IPS-15b (cell line): ENCODE results near the gene SREBF2.

Source experiments
- H3K27me3 ChIP-seq: one replicate; pipeline ENCODE4 v1.6.1; 2013; ENCODE audit warnings: low read length; ENCODE audit not compliant: control insufficient read depth, insufficient read depth
- H3K36me3 ChIP-seq: one replicate; pipeline ENCODE4 v1.6.1; 2013; ENCODE audit warnings: low read length; ENCODE audit not compliant: control insufficient read depth, insufficient read depth
- H3K4me1 ChIP-seq: one replicate; pipeline ENCODE4 v1.6.1; 2013; ENCODE audit warnings: mild to moderate bottlenecking, low read length; ENCODE audit not compliant: control insufficient read depth, insufficient read depth
- H3K4me3 ChIP-seq: one replicate; pipeline ENCODE4 v1.5.1; 2013; ENCODE audit warnings: low read depth, low read length
- H3K9ac ChIP-seq: one replicate; pipeline ENCODE4 v1.6.1; 2013; ENCODE audit warnings: low read depth, mild to moderate bottlenecking, low read length
- H3K9me3 ChIP-seq: one replicate; pipeline ENCODE4 v1.6.1; 2013; ENCODE audit warnings: mild to moderate bottlenecking, low read length; ENCODE audit not compliant: control insufficient read depth, insufficient read depth

The SREBF2 gene

DNA sequence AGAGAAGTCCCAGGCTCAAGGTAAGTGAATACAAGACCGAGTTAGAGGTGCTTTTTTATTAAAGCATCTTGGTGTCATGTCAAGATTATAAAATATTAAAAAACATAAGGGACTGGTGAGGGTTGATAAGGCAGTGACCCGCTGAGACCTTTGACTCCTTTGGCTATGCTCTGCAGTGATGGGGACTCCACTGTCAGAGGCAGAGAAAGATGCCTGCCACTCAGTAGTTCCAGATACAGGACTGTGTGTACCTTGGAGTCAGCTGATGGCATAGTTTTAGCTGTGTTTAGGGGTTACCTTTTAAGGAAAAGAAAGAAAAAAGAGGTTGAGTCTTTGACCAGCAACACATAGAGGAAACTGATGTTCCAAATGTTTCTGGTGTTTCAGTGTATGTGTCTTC, 41.2 kb downstream of the SREBF2 start:
- no peak overlapping the region for H3K9ac ChIP-seq
- H3K36me3 ChIP-seq = peaks cover 53% of the 10 kb centered on the region
- no peaks in the 10 kb centered on the region for H3K27me3 ChIP-seq
- no peaks in the 10 kb centered on the region for H3K4me1 ChIP-seq
- H3K4me3 ChIP-seq = no peak overlapping the region
- H3K9me3 ChIP-seq = no peaks in the 10 kb centered on the region

DNA sequence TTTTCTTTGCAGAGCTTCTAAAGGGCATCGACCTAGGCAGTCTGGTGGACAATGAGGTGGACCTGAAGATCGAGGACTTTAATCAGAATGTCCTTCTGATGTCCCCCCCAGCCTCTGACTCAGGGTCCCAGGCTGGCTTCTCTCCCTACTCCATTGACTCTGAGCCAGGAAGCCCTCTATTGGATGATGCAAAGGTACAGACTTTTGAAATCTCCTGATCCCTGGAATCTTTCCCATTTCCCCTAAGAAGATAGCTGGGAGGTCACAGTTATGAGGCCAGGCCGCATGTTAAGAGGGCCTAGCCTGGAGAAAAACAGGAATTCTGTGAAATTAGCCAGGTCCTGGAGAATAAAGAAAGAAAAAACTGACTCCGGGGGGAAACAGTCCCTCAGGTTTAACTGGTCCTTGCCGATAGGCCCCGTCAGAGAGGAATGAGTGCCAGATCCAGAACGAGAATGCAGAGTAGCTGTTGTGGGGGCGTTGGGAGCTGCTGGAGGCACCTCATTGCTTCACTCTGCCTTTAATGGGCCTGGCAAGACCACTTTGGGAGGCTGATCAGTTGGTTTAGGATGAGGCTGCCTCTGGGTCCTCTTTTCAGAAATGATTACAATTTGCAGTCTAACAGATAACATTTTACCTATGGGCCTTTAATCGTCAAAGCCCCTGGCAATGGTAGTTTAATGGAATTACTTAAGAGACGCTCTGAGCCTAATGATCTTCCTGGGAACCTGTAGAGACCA, 42.8 kb downstream of the SREBF2 start:
- no peaks in the 10 kb centered on the region for H3K9me3 ChIP-seq
- H3K4me1 ChIP-seq = no peaks in the 10 kb centered on the region
- peaks cover 57% of the 10 kb centered on the region for H3K36me3 ChIP-seq

DNA sequence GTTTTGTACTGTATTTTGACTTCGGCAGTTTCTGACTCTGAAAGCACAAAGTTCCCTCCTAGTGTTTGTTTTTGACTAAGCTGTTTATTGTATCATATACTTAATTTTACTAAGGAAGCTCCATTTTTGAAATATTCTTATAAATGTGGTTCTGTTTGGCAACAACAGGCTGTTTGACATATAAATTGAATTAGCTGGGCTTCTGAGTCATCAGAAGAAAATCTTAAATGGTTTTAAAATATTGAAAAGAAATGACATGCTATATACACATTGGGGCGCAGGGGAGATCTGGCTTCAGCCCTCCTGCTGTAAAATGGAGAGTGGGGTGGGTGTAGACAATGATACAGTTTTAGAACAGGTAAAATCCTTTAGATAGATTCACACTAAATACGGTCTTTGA, 43.4 kb downstream of the SREBF2 start:
- peaks cover 57% of the 10 kb centered on the region for H3K36me3 ChIP-seq
- H3K4me3 ChIP-seq = no peak overlapping the region
- no peaks in the 10 kb centered on the region for H3K27me3 ChIP-seq
- H3K9ac ChIP-seq = no peak overlapping the region
- no peaks in the 10 kb centered on the region for H3K9me3 ChIP-seq
- no peaks in the 10 kb centered on the region for H3K4me1 ChIP-seq

More for the DNA sequence above, 42.8 kb downstream of the SREBF2 start:
- Histone ChIP-seq H3K27me3 (no peaks in the 10 kb centered on the region), H3K4me3 (no peak overlapping the region), H3K9ac (no peak overlapping the region)

DNA sequence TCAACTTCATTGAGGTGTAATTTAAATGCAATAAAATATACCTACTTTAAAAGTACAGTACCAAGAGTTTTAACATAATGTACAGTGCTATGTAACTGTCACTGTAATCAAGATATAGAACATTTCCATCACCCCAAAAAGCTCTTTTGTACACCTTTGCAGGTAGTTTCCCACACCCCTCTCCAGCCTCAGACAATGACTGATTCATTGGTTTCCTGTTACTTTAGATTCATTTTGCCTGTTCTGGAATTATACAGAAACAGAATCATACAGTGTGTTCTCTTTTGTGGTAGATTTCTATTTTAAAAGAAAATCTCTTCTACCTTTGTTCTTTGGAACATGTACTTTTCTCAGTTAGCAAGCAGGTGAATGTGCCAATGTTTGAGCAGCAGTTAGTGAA, 43.8 kb downstream of the SREBF2 start:
- H3K36me3 ChIP-seq = peaks cover 60% of the 10 kb centered on the region
- H3K4me3 ChIP-seq = no peak overlapping the region
- no peaks in the 10 kb centered on the region for H3K9me3 ChIP-seq

DNA sequence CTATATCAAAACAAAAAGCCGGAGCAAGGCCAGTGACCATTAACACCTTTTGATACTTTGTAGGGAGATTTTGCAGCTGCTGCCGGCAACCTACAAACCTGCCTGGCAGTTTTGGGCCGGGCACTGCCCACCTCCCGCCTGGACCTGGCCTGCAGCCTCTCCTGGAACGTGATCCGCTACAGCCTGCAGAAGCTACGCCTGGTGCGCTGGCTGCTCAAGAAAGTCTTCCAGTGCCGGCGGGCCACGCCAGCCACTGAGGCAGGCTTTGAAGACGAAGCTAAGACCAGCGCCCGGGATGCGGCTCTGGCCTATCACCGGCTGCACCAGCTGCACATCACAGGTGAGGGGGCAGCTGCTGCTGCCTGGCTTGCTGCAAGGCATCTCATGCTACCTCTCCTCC, 47.7 kb downstream of the SREBF2 start:
- no peak overlapping the region for H3K9ac ChIP-seq
- H3K4me3 ChIP-seq = no peak overlapping the region
- H3K36me3 ChIP-seq = peaks cover 67% of the 10 kb centered on the region
- no peaks in the 10 kb centered on the region for H3K4me1 ChIP-seq
- H3K27me3 ChIP-seq = no peaks in the 10 kb centered on the region
- H3K9me3 ChIP-seq = no peaks in the 10 kb centered on the region

More for the DNA sequence above, 43.8 kb downstream of the SREBF2 start:
- no peaks in the 10 kb centered on the region for H3K4me1 ChIP-seq
- H3K27me3 ChIP-seq = no peaks in the 10 kb centered on the region
- no peak overlapping the region for H3K9ac ChIP-seq

DNA sequence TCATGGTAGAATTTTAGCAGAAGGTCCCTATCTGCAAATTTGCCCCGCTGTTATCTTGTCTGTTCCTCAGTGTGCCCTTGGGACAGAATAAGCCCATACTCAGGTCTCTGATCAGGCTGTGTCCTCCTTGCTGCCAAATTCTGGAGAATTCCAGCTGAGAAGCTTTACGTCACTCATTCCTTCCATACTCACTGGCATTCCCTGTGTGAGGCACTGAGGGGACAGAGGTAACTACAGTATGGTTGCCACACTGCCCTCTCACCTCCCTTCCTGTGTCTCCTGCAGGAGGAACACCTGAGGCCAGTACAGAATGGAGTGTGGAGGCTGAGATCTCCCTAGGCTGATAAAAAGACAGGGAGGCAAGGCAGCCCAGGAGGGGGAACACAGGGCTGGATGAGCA, 50.5 kb downstream of the SREBF2 start:
- H3K4me3 ChIP-seq = no peak overlapping the region
- H3K9me3 ChIP-seq = no peaks in the 10 kb centered on the region
- H3K4me1 ChIP-seq = no peaks in the 10 kb centered on the region
- no peak overlapping the region for H3K9ac ChIP-seq
- no peaks in the 10 kb centered on the region for H3K27me3 ChIP-seq
- peaks cover 66% of the 10 kb centered on the region for H3K36me3 ChIP-seq

DNA sequence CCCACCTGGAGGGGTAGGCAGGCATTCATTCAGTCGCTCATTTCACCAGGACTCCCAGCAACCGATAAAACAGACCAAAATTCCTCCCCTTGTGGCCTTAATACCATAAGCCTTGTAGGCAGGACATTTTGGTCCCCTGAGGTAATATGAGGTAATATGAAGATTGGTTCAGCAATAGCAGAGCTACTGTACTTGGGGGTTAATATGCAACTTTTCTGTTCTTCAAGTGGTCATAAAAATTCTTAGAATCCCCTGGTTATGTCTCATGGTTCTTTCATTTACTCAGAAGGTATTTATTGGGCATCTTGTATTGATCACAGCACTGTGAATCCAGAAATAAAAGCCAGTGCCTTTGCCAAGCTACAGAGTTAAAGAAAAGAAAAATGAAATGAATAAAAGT, 52.2 kb downstream of the SREBF2 start:
- no peak overlapping the region for H3K9ac ChIP-seq
- no peak overlapping the region for H3K4me3 ChIP-seq
- no peaks in the 10 kb centered on the region for H3K4me1 ChIP-seq
- H3K9me3 ChIP-seq = no peaks in the 10 kb centered on the region
- no peaks in the 10 kb centered on the region for H3K27me3 ChIP-seq
- peaks cover 58% of the 10 kb centered on the region for H3K36me3 ChIP-seq

DNA sequence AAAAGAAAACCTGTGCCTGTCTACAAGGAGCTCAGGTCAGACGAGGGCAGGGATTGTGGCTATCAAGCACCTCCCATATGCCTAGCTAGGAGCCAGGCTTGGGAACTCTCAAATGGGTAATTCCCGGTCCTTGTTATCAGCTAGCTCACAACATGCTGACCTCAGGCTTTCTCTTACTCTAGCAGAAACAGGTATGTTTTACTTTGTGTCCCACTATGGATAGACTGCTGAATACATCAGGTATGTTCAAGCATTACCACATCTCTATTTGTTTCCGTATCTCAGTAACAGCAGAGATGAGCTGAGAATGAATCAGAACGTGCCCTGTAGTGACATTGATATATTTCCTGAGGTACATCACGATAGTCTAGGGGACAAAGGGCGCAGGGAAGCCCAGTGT, 52.6 kb downstream of the SREBF2 start:
- H3K36me3 ChIP-seq = peaks cover 57% of the 10 kb centered on the region
- no peaks in the 10 kb centered on the region for H3K27me3 ChIP-seq
- no peak overlapping the region for H3K9ac ChIP-seq
- no peaks in the 10 kb centered on the region for H3K4me1 ChIP-seq
- H3K9me3 ChIP-seq = no peaks in the 10 kb centered on the region
- H3K4me3 ChIP-seq = no peak overlapping the region

DNA sequence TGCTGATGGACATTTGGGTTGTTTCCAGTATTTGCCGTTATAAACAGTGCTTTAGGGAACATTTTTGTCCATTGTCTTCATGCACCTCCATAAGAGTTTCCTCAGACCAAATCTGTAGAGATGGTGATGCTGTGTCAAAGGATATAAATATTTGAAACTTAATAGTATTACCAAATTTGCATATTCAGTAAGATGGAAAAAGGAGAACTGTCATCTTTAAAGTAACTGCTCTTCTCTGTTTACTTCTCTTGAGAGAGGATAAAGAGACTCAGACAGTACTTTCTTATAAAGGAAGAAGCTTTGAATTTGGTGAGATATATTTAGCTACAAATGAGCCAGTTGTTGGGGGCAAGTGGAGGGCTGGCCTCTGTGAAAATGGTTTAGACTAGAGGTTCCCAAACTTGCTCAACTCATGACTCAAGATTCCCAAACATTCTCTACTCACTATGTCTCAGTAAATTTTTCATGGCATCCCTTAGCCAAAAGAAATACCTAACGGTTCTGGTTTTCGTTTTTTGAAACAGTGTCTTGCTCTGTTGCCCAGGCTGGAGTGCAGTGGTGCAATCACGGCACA, 55.8 kb downstream of the SREBF2 start:
- no peaks in the 10 kb centered on the region for H3K27me3 ChIP-seq
- peaks cover 45% of the 10 kb centered on the region for H3K36me3 ChIP-seq
- no peak overlapping the region for H3K4me3 ChIP-seq
- H3K4me1 ChIP-seq = no peaks in the 10 kb centered on the region
- no peaks in the 10 kb centered on the region for H3K9me3 ChIP-seq
- no peak overlapping the region for H3K9ac ChIP-seq

DNA sequence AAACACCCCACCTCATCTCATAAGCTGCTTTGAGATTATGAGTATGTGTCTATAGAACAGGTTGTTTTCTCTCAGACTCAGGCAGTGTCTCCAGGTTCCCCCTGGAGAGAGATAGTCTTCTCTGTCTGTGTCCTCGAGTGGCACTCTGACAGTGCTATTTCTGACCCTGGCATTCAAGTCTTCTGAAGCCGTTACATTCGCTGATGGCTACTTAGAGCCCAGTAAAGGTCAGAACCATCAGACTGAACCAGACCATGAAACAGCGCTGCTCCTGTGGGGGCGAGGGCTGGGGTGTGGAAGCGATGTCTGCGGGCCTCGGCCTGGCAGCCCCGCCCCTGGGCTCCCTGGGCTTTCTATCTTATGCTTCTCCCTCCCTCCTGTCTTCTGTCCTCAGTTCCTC, 58.5 kb downstream of the SREBF2 start:
- Histone ChIP-seq H3K4me1 (no peaks in the 10 kb centered on the region), H3K9ac (no peak overlapping the region), H3K36me3 (peaks cover 24% of the 10 kb centered on the region), H3K27me3 (no peaks in the 10 kb centered on the region), H3K9me3 (no peaks in the 10 kb centered on the region), H3K4me3 (no peak overlapping the region)

DNA sequence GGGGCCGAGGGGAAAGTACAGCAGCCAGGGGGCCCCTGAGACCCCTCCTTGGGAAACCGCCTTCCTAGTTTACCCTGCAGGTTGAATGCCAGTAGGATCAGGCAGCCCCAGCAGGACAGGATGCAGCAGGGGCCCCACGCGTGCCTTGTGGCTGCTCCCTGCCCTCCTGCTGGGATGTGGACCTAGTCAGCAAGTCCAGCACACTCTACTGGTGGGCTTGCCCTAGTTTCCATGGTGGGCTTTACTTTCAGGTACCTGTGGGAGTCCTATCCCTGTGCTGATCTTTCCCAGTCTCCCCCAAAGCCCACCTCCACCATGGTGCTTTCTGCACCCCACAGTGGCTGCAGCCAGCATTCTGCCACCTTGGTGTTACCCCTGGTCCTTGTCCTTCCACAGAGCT, 59.8 kb downstream of the SREBF2 start:
- peaks cover 33% of the 10 kb centered on the region for H3K36me3 ChIP-seq
- no peaks in the 10 kb centered on the region for H3K27me3 ChIP-seq
- H3K9me3 ChIP-seq = no peaks in the 10 kb centered on the region
- no peak overlapping the region for H3K4me3 ChIP-seq
- H3K9ac ChIP-seq = no peak overlapping the region
- no peaks in the 10 kb centered on the region for H3K4me1 ChIP-seq

DNA sequence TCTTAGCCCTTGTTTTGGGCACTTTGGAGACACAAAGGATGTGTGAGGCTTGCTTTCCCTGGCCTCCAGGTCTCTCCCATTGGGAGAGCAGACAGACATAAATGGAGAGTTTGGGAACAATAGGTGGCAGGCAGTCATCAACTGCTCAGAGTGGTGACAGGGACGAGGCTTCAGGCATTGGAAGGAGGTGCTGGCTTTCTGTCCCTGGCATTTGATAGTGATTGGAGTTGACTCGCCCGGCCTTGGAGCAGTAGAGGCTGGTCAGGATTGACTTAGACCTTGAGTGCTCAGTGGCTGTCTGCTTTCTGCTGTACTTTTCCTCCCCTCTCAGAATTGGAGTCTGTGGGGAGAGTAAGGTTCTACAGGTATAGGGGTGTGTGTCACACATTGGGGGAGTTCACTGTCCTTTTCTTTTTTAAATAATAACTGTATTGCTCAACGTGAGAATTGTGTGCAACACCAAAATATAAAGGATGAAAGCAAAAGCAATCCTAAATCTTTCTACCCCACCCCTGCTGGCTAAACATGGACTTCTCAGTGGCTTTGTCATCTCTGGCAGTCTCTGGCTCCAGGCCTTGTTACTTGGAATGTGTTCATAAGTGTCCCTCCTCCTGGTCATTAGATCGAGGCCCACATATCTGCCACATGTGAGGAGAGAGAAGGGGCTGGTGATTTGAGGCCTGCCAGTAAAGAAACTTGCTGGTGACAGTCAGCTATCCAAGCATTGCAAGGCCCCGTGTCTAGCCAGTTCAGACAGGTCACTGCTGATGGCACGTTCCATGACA, 60.9 kb downstream of the SREBF2 start:
- Histone ChIP-seq H3K4me3 (no peak overlapping the region), H3K9me3 (no peaks in the 10 kb centered on the region), H3K4me1 (no peaks in the 10 kb centered on the region), H3K36me3 (peaks cover 34% of the 10 kb centered on the region), H3K27me3 (no peaks in the 10 kb centered on the region), H3K9ac (no peak overlapping the region)
